Prostate gland (tissue), 2 donors: ENCODE measurements around the gene MARF1. TPM values are rescaled to one million over a fixed set of nuclear protein-coding genes. Genes with fewer than 3 reads are reported as not detected.
A peak's percentile ranks its signal among the peaks of the same experiment; 100 is the strongest.
"Not testable (repeated sequence)": the region's sequence is repeated elsewhere in the genome, so short reads cannot be mapped to it uniquely, and the experiment has no call there.

Source experiments
- DNase-seq: peaks from one replicate; pipeline ENCODE4 v3.0.0-alpha.2; 2019; ENCODE audit warnings: low spot score
- H3K27ac ChIP-seq, 2 donors: fragments of 200-600 bp; sonication (generic); 2 replicates each; pipeline ENCODE4 v1.5.1; 2017 to 2019
- H3K27me3 ChIP-seq: fragments of 200-600 bp; sonication (generic); replicated peaks from 2 replicates; pipeline ENCODE4 v1.5.1; 2019; ENCODE audit not compliant: insufficient read depth
- H3K36me3 ChIP-seq, 2 donors: fragments of 200-600 bp; sonication (generic); 1 replicate in 1 of 2; 2 replicates in 1 of 2; pipeline versions ENCODE4 v1.5.1 to v1.8.1; 2017 to 2019
- H3K4me1 ChIP-seq: fragments of 200-600 bp; sonication (generic); replicated peaks from 2 replicates; pipeline ENCODE4 v1.5.1; 2019
- H3K4me3 ChIP-seq, 2 donors: fragments of 200-600 bp; sonication (generic); 2 replicates each; pipeline ENCODE4 v1.5.1; 2017 to 2019
- H3K9me3 ChIP-seq: fragments of 200-600 bp; sonication (generic); 2 replicates; pipeline ENCODE4 v1.5.1; 2017
- CTCF ChIP-seq, 4 experiments: fragments of 200-600 bp in 2 of 4; fragments of 450-650 bp in 2 of 4; sonication (generic) in 2 of 4; IDR thresholded peaks; 1 replicate in 3 of 4; 2 replicates in 1 of 4; pipeline ENCODE4 v1.5.1; 2016 to 2019; ENCODE audit warnings: antibody characterized with exemption in 4 of 4, mild to moderate bottlenecking in 2 of 4, moderate library complexity in 2 of 4
- POLR2A ChIP-seq: fragments of 450-650 bp; IDR thresholded peaks from one replicate; pipeline ENCODE4 v1.6.1; 2016; ENCODE audit warnings: antibody characterized with exemption, mild to moderate bottlenecking
- POLR2AphosphoS5 ChIP-seq: sonication (generic); formaldehyde crosslinking; IDR thresholded peaks from one replicate; pipeline ENCODE4 v1.6.1; 2017; ENCODE audit warnings: antibody characterized with exemption
- WGBS: methylation state at CpG from one replicate; pipeline ENCODE4 v1.1.5; 2018; 5-methylcytosine and 5-hydroxymethylcytosine counted together
- intact Hi-C: fragments of 100-400 bp; cut with DNase I; formaldehyde crosslinking; loops from one replicate; pipeline ENCODE4 v1.14.2; 2022
- total RNA-seq, 2 donors: library from RNA; depleted of rRNA; stranded (reverse); fragments of >200 nt; gene quantifications; one replicate each; pipeline ENCODE4 v1.1.0, GENCODE V29; 2016

Gene MARF1
- total RNA-seq, 2 donors from 2014 or later = 33.3 to 54.2 TPM

GRCh38 chr16:15649727-15650018 is 6.7 kb upstream of the MARF1 start:
- no peaks in the 10 kb centered on the region for H3K9me3 ChIP-seq
- no peaks in the 10 kb centered on the region for H3K36me3 ChIP-seq
- H3K27me3 ChIP-seq = no peaks in the 10 kb centered on the region
- DNase-seq = no peak
- no peak for TF ChIP-seq CTCF (IDR thresholded peaks at IDR 0.05)
- no peak for TF ChIP-seq POLR2A
- no peak for TF ChIP-seq POLR2AphosphoS5
- no peaks in the 10 kb centered on the region for H3K4me1 ChIP-seq
- intact Hi-C loops = loop anchor here (2.0 kb wide), 1 partner anchor 23 kb away; no protein-coding TSS in a partner anchor
- H3K4me3 ChIP-seq = peak overlapping the region; percentile 88 to 92
- under 1% methylated on average over 14 of the region's 14 CpGs for WGBS
- peak overlapping the region; percentile 91 to 94 for H3K27ac ChIP-seq

- peak overlapping the region; percentile 91 to 94 for H3K27ac ChIP-seq
- DNase-seq, H3K36me3 ChIP-seq, intact Hi-C loops, H3K9me3 ChIP-seq, H3K27me3 ChIP-seq, H3K4me1 ChIP-seq: not testable (repeated sequence)
- peak overlapping the region in 1 of 2 donors; percentile 92 for H3K4me3 ChIP-seq
- 59% methylated on average over 17 of the region's 17 CpGs for WGBS
These were observed 6.4 kb upstream of the MARF1 start for GRCh38 chr16:15649311-15649710.

- no peaks in the 10 kb centered on the region for H3K9me3 ChIP-seq
- H3K27me3 ChIP-seq = no peaks in the 10 kb centered on the region
- H3K4me1 ChIP-seq = no peaks in the 10 kb centered on the region
- H3K4me3 ChIP-seq = no peak overlapping the region
- 90% methylated on average over 9 of the region's 9 CpGs for WGBS
- H3K36me3 ChIP-seq = no peaks in the 10 kb centered on the region
- intact Hi-C loops = no loop called here
- no peak for TF ChIP-seq POLR2AphosphoS5
- no peak for TF ChIP-seq POLR2A
- no peak for TF ChIP-seq CTCF (IDR thresholded peaks at IDR 0.05)
- no peak overlapping the region for H3K27ac ChIP-seq
- DNase-seq = no peak
These were observed 5.3 kb upstream of the MARF1 start for GRCh38 chr16:15648135-15648730.

GRCh38 chr16:15647294-15648014 is 4.5 kb upstream of the MARF1 start:
- no peaks in the 10 kb centered on the region for H3K36me3 ChIP-seq
- 79% methylated on average over 7 of the region's 7 CpGs for WGBS
- TF ChIP-seq POLR2AphosphoS5 (no peak), CTCF (IDR thresholded peaks at IDR 0.05) (no peak), POLR2A (no peak)
- intact Hi-C loops = no loop called here
- no peaks in the 10 kb centered on the region for H3K27me3 ChIP-seq
- no peak for DNase-seq
- no peak overlapping the region for H3K27ac ChIP-seq
- no peaks in the 10 kb centered on the region for H3K9me3 ChIP-seq
- no peaks in the 10 kb centered on the region for H3K4me1 ChIP-seq
- H3K4me3 ChIP-seq = no peak overlapping the region

GRCh38 chr16:15646557-15647293 is 3.8 kb upstream of the MARF1 start:
- 73% methylated on average over 13 of the region's 13 CpGs for WGBS
- DNase-seq, H3K27ac ChIP-seq, H3K4me1 ChIP-seq, H3K27me3 ChIP-seq, H3K9me3 ChIP-seq, intact Hi-C loops, H3K4me3 ChIP-seq, H3K36me3 ChIP-seq: not testable (repeated sequence)
